Measurements from ENCODE around the gene ZMYND10.

ZMYND10 gene

GRCh38 chr3:50300681-50301254 is 44.8 kb downstream of the ZMYND10 start:
- no peak for DNase-seq

- DNase-seq: peak; percentile 54
Measured at GRCh38 chr3:50299929-50300680, 45.4 kb downstream of the ZMYND10 start.

- DNase-seq: no peak
Measured at GRCh38 chr3:50299638-50299928, 45.9 kb downstream of the ZMYND10 start.

- peak; percentile 99 for DNase-seq
Measured at GRCh38 chr3:50298836-50299637, 46.5 kb downstream of the ZMYND10 start, which contains the start of the genes HYAL3 and NAA80. HYAL3 (minus strand) TSS chr3:50299405; CDS start chr3:50295602, 3,803 bp downstream. NAA80 (minus strand) TSS chr3:50299405; CDS start chr3:50297463, 1,942 bp downstream.

GRCh38 chr3:50297896-50298725 is 47.4 kb downstream of the ZMYND10 start:
- no peak for DNase-seq

- no peak for DNase-seq
Measured at GRCh38 chr3:50297384-50297775, 48.2 kb downstream of the ZMYND10 start.

- no peak for DNase-seq
Measured at GRCh38 chr3:50296721-50297383, 48.7 kb downstream of the ZMYND10 start.

GRCh38 chr3:50295553-50296431 is 49.7 kb downstream of the ZMYND10 start:
- DNase-seq: no peak

GRCh38 chr3:50294492-50295403 is 50.8 kb downstream of the ZMYND10 start:
- DNase-seq: no peak

GRCh38 chr3:50294089-50294488 is 51.4 kb downstream of the ZMYND10 start:
- no peak for DNase-seq

- DNase-seq: no peak
Measured at GRCh38 chr3:50293079-50293801, 52.3 kb downstream of the ZMYND10 start.

GRCh38 chr3:50292159-50293078 is 53.1 kb downstream of the ZMYND10 start, which contains the start of gene IFRD2:
IFRD2 (minus strand) TSS chr3:50292429; CDS start chr3:50292274, 155 bp downstream.
- DNase-seq: peak; percentile 98

Measured in RPMI8226 (cell line).